ENCODE results near the gene AP3B1. TPM values are rescaled to one million over a fixed set of nuclear protein-coding genes. Genes with fewer than 3 reads are reported as not detected.
"Not testable (repeated sequence)": the region's sequence is repeated elsewhere in the genome, so short reads cannot be mapped to it uniquely, and the experiment has no call there.

The AP3B1 gene
- total RNA-seq, 2 donors from 2014 or later, result 50.4 to 52.6 TPM

DNA sequence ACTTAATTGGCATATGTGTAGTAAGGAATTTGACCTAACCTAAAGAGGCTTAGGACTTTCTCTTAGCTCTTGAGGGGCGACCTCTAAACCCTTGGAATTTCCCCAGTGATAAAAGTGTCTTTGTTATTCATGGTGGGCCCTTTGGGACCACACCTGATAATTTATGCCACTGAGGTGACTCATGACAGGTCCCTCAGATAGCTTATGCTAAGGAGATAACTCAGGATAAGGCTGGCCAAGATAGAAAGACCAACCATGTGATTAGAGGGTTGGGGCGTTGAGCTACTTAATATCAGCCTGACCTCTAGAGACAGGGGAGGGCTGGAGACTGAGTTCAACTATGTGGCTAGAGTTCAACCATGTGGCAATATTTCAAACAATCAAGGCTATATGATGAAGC lies 218.1 kb downstream of the AP3B1 start:
- Histone ChIP-seq H3K9me3 (no peaks in the 10 kb centered on the region), H3K36me3 (no peaks in the 10 kb centered on the region), H3K27me3 (replicated peaks; ENCODE audit: insufficient read depth) (no peaks in the 10 kb centered on the region), H3K27ac (no peak overlapping the region), H3K4me1 (ENCODE audit: control insufficient read depth in 1 of 2, low read depth in 2 of 2) (no peaks in the 10 kb centered on the region), H3K4me3 (no peak overlapping the region)
- TF ChIP-seq, protein P1, sequence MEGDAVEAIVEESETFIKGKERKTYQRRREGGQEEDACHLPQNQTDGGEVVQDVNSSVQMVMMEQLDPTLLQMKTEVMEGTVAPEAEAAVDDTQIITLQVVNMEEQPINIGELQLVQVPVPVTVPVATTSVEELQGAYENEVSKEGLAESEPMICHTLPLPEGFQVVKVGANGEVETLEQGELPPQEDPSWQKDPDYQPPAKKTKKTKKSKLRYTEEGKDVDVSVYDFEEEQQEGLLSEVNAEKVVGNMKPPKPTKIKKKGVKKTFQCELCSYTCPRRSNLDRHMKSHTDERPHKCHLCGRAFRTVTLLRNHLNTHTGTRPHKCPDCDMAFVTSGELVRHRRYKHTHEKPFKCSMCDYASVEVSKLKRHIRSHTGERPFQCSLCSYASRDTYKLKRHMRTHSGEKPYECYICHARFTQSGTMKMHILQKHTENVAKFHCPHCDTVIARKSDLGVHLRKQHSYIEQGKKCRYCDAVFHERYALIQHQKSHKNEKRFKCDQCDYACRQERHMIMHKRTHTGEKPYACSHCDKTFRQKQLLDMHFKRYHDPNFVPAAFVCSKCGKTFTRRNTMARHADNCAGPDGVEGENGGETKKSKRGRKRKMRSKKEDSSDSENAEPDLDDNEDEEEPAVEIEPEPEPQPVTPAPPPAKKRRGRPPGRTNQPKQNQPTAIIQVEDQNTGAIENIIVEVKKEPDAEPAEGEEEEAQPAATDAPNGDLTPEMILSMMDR (IDR thresholded peaks at IDR 0.05), result no peak
- no peak for ATAC-seq (ENCODE audit: insufficient number of reproducible peaks, low FRiP score, low read depth)
- no peak for DNase-seq (ENCODE audit: low spot score)

DNA sequence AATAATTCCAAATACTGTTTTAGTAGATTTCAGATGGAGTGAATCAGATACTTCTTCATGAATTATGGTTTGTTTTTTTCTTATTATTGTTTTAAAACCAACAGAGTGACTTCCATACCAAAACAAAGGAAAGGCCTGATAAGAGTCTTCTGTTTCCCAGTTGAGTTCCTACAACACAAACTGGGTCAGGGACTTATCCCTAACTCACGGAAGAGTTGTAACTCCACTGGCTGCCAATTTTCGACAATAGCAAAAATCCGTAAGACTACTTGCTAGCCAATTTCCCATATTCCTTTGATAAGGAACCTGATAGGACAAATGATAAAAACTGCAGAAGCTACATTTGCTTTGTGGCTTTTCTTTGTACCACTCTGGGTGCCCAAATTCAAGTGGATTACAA lies 219.2 kb downstream of the AP3B1 start:
- no peak for DNase-seq (ENCODE audit: low spot score)
- H3K36me3 ChIP-seq, result no peaks in the 10 kb centered on the region
- no peak overlapping the region for H3K4me3 ChIP-seq
- no peak for ATAC-seq (ENCODE audit: insufficient number of reproducible peaks, low FRiP score, low read depth)
- no peak overlapping the region for H3K27ac ChIP-seq
- H3K4me1 ChIP-seq (ENCODE audit: control insufficient read depth in 1 of 2, low read depth in 2 of 2), result no peaks in the 10 kb centered on the region
- H3K27me3 ChIP-seq (replicated peaks; ENCODE audit: insufficient read depth), result no peaks in the 10 kb centered on the region
- no peaks in the 10 kb centered on the region for H3K9me3 ChIP-seq
- TF ChIP-seq, protein P1 (IDR thresholded peaks at IDR 0.05), result no peak

DNA sequence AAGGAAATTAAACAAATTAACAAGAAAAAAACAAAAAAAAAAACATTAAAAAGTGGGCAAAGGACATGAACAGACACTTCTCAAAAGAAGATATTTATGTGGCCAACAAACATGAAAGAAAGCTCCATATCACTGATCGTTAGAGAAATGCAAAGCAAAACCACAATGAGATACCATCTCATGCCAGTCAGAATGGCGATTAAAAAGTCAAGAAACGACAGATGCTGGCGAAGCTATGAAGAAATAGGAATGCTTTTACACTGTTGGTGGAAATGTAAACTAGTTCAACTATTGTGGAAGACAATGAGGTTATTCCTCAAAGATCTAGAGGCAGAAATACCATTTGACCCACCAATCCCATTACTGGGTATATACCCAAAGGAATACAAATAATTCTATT lies 223.8 kb downstream of the AP3B1 start:
- H3K27me3 ChIP-seq (replicated peaks; ENCODE audit: insufficient read depth); H3K4me1 ChIP-seq (ENCODE audit: control insufficient read depth in 1 of 2, low read depth in 2 of 2); H3K27ac ChIP-seq; ATAC-seq (ENCODE audit: insufficient number of reproducible peaks, low FRiP score, low read depth); H3K4me3 ChIP-seq; H3K36me3 ChIP-seq; DNase-seq (ENCODE audit: low spot score); H3K9me3 ChIP-seq: not testable (repeated sequence)

DNA sequence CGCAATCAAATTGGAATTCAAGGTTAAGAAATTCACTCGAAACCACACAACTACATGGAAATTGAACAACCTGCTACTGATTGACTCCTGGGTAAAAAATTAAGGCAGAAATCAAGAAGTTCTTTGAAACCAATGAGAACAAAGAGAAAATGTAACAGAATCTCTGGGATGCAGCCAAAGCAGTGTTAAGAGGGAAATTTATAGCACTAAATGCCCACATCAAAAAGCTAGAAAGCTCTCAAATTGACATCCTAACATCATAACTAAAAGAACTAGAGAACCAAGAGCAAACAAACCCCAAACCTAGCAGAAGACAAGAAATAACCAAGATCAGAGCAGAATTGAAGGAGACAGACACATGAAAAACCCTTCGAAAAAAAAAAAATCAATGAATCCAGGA lies 226.9 kb downstream of the AP3B1 start:
- DNase-seq (ENCODE audit: low spot score); H3K27me3 ChIP-seq (replicated peaks; ENCODE audit: insufficient read depth); ATAC-seq (ENCODE audit: insufficient number of reproducible peaks, low FRiP score, low read depth); H3K4me3 ChIP-seq; H3K4me1 ChIP-seq (ENCODE audit: control insufficient read depth in 1 of 2, low read depth in 2 of 2); H3K9me3 ChIP-seq; H3K27ac ChIP-seq; H3K36me3 ChIP-seq: not testable (repeated sequence)

DNA sequence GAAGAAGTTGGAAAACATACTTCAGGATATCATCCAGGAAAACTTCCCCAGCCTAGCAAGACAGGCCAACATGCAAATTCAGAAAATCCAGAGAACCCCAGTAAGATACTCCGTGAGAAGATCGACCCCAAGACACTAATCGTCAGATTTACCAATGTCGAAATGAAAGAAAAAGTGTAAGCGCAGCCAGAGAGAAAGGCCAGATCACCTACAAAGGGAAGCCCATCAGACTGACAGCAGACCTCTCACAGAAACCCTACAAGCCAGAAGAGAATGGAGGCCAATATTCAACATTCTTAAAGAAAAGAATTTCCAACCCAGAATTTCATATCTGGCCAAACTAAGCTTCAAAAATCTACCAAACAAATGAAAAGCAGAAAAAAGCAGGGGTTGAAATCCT lies 227.8 kb downstream of the AP3B1 start:
- H3K36me3 ChIP-seq; H3K9me3 ChIP-seq; DNase-seq (ENCODE audit: low spot score); H3K4me3 ChIP-seq; H3K4me1 ChIP-seq (ENCODE audit: control insufficient read depth in 1 of 2, low read depth in 2 of 2); H3K27me3 ChIP-seq (replicated peaks; ENCODE audit: insufficient read depth); ATAC-seq (ENCODE audit: insufficient number of reproducible peaks, low FRiP score, low read depth); H3K27ac ChIP-seq: not testable (repeated sequence)

DNA sequence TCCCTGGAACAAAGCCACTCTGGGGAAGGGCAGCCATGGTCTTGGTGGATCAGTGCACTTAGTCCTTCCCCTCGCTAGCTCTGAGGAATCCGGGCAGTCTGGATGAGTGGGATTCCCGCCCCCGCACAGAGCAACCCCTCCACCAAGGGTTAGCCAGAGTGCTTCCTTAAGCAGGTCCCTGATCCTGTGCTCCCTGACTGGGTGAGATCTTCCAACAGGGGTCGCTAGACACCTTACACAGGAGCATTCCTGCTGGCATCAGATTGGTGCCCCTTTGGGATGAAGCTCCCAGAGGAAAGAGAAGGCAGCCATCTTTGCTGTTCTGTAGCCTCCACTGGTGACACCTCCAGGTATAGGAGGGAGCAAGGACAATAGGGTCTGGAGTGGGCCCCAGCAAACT lies 228.8 kb downstream of the AP3B1 start:
- ATAC-seq (ENCODE audit: insufficient number of reproducible peaks, low FRiP score, low read depth) (no peak), DNase-seq (ENCODE audit: low spot score) (no peak)
- no peak overlapping the region for H3K4me3 ChIP-seq
- H3K9me3 ChIP-seq, result peaks cover 9% of the 10 kb centered on the region
- TF ChIP-seq, protein P1 (IDR thresholded peaks at IDR 0.05), result no peak
- no peaks in the 10 kb centered on the region for H3K36me3 ChIP-seq
- no peaks in the 10 kb centered on the region for H3K27me3 ChIP-seq (replicated peaks; ENCODE audit: insufficient read depth)
- no peaks in the 10 kb centered on the region for H3K4me1 ChIP-seq (ENCODE audit: control insufficient read depth in 1 of 2, low read depth in 2 of 2)
- H3K27ac ChIP-seq, result no peak overlapping the region

DNA sequence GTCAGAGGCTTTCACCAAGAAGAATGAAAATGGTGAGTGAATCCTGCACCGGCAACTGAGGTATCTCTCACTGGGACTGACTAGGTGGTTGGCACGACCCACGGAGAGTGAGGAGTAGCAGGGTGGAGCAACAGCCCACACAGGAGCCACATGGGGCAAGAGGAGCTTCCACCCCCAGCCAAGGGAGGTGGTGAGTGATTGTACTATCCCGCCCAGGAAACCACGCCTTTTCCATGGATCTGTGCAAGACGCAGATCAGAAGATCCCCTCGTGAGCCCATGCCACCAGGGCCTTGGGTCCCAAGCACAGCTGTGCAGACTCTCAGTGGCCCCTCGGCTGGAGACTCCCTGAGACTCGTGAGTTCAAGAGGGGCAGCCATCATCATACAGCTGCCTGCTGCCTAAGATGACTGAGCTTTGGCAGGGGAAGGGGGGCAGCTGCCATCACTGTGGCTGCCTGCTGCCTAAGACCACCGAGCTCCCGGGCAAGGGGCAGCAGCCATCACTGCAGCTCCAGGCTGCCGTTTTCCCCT lies 229.5 kb downstream of the AP3B1 start:
- no peak overlapping the region for H3K4me3 ChIP-seq
- DNase-seq (ENCODE audit: low spot score), result no peak
- H3K27ac ChIP-seq, result no peak overlapping the region
- ATAC-seq (ENCODE audit: insufficient number of reproducible peaks, low FRiP score, low read depth), result no peak
- H3K9me3 ChIP-seq, result peaks cover 9% of the 10 kb centered on the region
- H3K36me3 ChIP-seq, result no peaks in the 10 kb centered on the region
- H3K27me3 ChIP-seq (replicated peaks; ENCODE audit: insufficient read depth), result no peaks in the 10 kb centered on the region
- H3K4me1 ChIP-seq (ENCODE audit: control insufficient read depth in 1 of 2, low read depth in 2 of 2), result no peaks in the 10 kb centered on the region
- TF ChIP-seq, protein P1 (IDR thresholded peaks at IDR 0.05), result no peak

Data from thoracic aorta (tissue), 2 donors.